22Rv1 (cell line): ENCODE data around the gene NIPBL.

Source experiments
- H3K27ac ChIP-seq: fragments of 450-650 bp; 2 replicates; pipeline ENCODE4 v1.5.1; 2017
- ZFX ChIP-seq: fragments of 450-650 bp; IDR thresholded peaks from 2 replicates; pipeline ENCODE4 v1.6.1; 2017; ENCODE audit warnings: antibody characterized with exemption, borderline replicate concordance
- TF ChIP-seq, protein P1 (sequence below): fragments of 450-650 bp; IDR thresholded peaks from 2 replicates; pipeline ENCODE4 v1.5.1; 2017; ENCODE audit warnings: mild to moderate bottlenecking

The NIPBL gene

DNA sequence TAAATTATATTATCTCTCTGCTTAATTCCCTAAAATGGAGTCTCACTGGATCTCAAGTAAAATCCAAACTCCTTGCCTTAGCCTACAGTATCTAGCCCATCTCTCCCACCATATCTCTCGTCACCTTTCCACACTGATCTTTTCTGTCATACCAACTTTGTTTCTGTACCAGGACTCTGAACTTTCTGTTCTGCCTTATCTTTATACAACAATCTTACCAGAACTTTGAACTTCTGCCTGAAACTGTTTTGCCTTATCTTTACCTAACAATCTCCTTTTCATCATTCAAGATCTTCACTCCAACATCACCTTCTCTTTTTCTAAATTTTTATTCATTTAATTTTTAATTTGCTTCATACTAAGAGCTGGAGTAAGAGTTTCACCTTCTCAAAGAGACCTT, 233.6 kb downstream of the NIPBL start:
- H3K27ac ChIP-seq, result no peak overlapping the region

DNA sequence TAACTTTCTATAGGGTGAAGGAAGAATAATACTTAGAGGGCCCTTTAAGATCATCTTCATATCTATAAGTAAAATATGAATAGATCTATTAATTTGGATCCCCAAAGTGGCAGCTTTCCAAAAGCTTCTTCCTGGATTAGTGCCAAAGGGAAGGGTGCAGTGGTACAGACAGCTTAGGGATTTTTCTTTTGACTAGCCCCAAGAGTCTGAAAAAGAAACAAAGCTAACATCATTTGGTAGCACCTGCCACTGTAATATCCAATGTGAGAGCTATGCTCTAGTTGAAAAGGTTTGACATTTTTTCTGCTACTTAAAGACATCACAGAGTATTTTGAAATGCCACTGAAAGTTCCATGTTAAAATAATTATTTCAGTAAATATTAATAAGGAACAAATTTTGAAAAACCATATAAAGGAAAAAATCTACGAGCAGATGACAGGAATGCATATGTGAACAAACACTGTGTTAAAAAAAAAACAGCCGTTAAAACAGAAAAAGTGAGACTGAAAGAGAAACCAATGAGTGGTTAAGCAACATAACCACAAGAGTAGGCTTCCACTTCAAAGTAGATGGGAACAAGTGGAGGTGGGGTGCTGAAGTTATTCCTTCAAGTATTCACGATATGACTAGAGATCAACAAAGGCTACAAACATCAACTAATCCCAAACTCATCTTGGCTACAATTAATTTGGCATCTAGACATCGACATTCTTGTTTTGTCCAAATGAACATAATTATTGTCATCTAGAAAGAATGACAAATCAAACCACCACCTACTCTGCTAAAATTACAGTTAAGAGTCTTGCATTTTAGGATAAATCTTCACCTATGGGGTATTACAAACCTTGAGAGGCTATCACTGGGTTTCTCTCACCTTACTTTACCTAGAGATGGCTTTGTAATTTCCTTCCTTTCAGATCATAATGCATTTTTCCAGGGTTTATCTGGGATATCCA, 235.1 kb downstream of the NIPBL start:
- no peak overlapping the region for H3K27ac ChIP-seq
- TF ChIP-seq ZFX, result no peak
- TF ChIP-seq, protein P1, sequence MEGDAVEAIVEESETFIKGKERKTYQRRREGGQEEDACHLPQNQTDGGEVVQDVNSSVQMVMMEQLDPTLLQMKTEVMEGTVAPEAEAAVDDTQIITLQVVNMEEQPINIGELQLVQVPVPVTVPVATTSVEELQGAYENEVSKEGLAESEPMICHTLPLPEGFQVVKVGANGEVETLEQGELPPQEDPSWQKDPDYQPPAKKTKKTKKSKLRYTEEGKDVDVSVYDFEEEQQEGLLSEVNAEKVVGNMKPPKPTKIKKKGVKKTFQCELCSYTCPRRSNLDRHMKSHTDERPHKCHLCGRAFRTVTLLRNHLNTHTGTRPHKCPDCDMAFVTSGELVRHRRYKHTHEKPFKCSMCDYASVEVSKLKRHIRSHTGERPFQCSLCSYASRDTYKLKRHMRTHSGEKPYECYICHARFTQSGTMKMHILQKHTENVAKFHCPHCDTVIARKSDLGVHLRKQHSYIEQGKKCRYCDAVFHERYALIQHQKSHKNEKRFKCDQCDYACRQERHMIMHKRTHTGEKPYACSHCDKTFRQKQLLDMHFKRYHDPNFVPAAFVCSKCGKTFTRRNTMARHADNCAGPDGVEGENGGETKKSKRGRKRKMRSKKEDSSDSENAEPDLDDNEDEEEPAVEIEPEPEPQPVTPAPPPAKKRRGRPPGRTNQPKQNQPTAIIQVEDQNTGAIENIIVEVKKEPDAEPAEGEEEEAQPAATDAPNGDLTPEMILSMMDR, result no peak

More for the DNA sequence above, 233.6 kb downstream of the NIPBL start:
- TF ChIP-seq ZFX, result no peak
- TF ChIP-seq, protein P1, result no peak

DNA sequence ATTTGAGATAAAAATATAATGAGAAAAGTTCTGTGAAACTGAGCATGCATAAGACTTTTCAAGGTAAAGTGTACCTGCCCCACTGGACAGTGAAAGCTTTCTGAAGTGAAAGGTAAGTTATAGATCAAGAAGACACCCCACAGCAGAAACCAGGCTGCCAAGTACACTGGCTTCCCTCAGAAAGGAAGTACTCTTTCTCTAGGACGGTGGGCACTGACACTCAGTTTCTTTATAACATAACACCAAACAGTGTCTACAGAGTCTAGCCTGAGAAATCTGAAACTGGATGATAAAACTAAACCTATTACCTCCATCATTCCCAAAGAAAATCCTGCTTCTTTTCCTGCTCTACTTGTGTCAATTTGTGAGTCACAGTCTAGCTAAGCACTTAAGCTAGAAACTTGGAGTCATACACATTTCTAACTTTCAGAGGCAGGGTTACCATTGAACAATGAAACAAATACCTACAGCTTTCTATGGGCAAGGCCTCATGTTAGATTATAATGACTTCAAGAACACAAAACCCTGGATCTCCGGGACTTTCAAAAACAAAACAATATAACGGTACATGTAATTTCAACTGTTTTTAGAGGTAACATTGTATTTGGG, 235.9 kb downstream of the NIPBL start:
- TF ChIP-seq, protein P1, result no peak
- TF ChIP-seq ZFX, result no peak
- H3K27ac ChIP-seq, result no peak overlapping the region
